ENCODE data around the gene RPL39. TPM values are rescaled to one million over a fixed set of nuclear protein-coding genes. Genes with fewer than 3 reads are reported as not detected.
A peak's percentile ranks its signal among the peaks of the same experiment; 100 is the strongest.

RPL39 gene
- polyA plus RNA-seq (2,693 and 3,126 TPM in 2 replicates), polyA minus RNA-seq (1,007 and 1,081 TPM in 2 replicates)

GRCh38 chrX:119791437-119792231 lies at the start of gene RPL39:
TSS of gene RPL39 (minus strand) at chrX:119791630. CDS start at chrX:119791576, 54 bp downstream.
- Histone ChIP-seq H4K20me1 (ENCODE audit: insufficient read depth) (no peaks in the 10 kb centered on the region), H3K79me2 (replicated peaks; ENCODE audit: insufficient read depth, low read length) (peaks cover 18% of the 10 kb centered on the region), H3K4me2 (ENCODE audit: low read length) (peak within 1 kb of the TSS; percentile 65), H3K9ac (ENCODE audit: low read length) (peak within 1 kb of the TSS; percentile 87), H3K9me3 (ENCODE audit: low read length) (no peaks in the 10 kb centered on the region), H3K27ac (ENCODE audit: low read length) (peak within 1 kb of the TSS; percentile 88), H3K36me3 (ENCODE audit: insufficient read depth, low read length) (no peaks in the 10 kb centered on the region), H2AFZ (ENCODE audit: low read depth, low read length) (peak within 1 kb of the TSS; percentile 51), H3K4me3 (ENCODE audit: low read length) (peak within 1 kb of the TSS; percentile 78), H3F3A (ENCODE audit: insufficient read depth, low read length, poor library complexity, severe bottlenecking) (no peaks in the 10 kb centered on the region), H3K27me3 (ENCODE audit: insufficient read depth, low read depth, low read length) (no peaks in the 10 kb centered on the region), H3K9me2 (ENCODE audit: insufficient read depth, low read length) (no peaks in the 10 kb centered on the region)
- peak; percentile 93 for TF ChIP-seq REST (IDR thresholded peaks at IDR 0.05; ENCODE audit: borderline replicate concordance)
- TF ChIP-seq, protein P1, sequence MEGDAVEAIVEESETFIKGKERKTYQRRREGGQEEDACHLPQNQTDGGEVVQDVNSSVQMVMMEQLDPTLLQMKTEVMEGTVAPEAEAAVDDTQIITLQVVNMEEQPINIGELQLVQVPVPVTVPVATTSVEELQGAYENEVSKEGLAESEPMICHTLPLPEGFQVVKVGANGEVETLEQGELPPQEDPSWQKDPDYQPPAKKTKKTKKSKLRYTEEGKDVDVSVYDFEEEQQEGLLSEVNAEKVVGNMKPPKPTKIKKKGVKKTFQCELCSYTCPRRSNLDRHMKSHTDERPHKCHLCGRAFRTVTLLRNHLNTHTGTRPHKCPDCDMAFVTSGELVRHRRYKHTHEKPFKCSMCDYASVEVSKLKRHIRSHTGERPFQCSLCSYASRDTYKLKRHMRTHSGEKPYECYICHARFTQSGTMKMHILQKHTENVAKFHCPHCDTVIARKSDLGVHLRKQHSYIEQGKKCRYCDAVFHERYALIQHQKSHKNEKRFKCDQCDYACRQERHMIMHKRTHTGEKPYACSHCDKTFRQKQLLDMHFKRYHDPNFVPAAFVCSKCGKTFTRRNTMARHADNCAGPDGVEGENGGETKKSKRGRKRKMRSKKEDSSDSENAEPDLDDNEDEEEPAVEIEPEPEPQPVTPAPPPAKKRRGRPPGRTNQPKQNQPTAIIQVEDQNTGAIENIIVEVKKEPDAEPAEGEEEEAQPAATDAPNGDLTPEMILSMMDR (IDR thresholded peaks at IDR 0.05; ENCODE audit: poor library complexity, severe bottlenecking), result no peak
- no peak for TF ChIP-seq EZH2 (IDR thresholded peaks at IDR 0.05; ENCODE audit: borderline replicate concordance, insufficient read depth, low read length, poor library complexity, severe bottlenecking)
- TF ChIP-seq EP300 (conservative IDR thresholded peaks at IDR 0.05; ENCODE audit: poor library complexity, severe bottlenecking), result no peak
- TF ChIP-seq POLR2AphosphoS5 (IDR thresholded peaks at IDR 0.05), result peak; percentile 90
- TF ChIP-seq SMC3 (conservative IDR thresholded peaks at IDR 0.05; ENCODE audit: poor library complexity), result no peak
- peak; percentile 86 for TF ChIP-seq TAF1 (IDR thresholded peaks at IDR 0.05; ENCODE audit: low read depth)
- peak; percentile 64 for TF ChIP-seq MXI1 (conservative IDR thresholded peaks at IDR 0.05; ENCODE audit: poor library complexity, severe bottlenecking)
- TF ChIP-seq RAD21 (conservative IDR thresholded peaks at IDR 0.05), result peak; percentile 18

DNA sequence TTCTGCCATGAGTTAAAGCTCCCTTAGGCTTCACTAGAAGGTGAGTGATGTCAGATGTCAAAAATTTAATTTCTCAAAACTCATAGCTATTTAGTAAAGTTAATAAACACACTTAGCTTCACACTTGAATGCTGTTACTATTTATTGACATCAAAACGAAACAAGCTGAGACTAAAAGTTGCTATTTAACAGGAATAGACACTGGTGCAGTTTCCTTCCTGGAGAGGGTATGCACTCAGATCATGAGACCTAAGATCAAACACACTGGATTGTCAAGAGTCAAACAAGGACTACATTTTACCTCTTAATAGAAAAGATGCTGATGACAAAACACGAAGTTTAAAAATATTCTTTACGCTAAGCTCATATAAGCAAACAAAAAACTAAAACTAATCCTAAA lies 42.5 kb upstream of the RPL39 start:
- no peak overlapping the region for H3K9ac ChIP-seq (ENCODE audit: low read length)
- H3K9me3 ChIP-seq (ENCODE audit: low read length), result no peaks in the 10 kb centered on the region
- no peaks in the 10 kb centered on the region for H4K20me1 ChIP-seq (ENCODE audit: insufficient read depth)
- no peaks in the 10 kb centered on the region for H3F3A ChIP-seq (ENCODE audit: insufficient read depth, low read length, poor library complexity, severe bottlenecking)
- H3K27ac ChIP-seq (ENCODE audit: low read length), result no peak overlapping the region
- no peaks in the 10 kb centered on the region for H3K36me3 ChIP-seq (ENCODE audit: insufficient read depth, low read length)
- H3K4me3 ChIP-seq (ENCODE audit: low read length), result no peak overlapping the region
- H3K27me3 ChIP-seq (ENCODE audit: insufficient read depth, low read depth, low read length), result no peaks in the 10 kb centered on the region
- no peaks in the 10 kb centered on the region for H3K9me2 ChIP-seq (ENCODE audit: insufficient read depth, low read length)
- H3K79me2 ChIP-seq (replicated peaks; ENCODE audit: insufficient read depth, low read length), result no peaks in the 10 kb centered on the region
- TF ChIP-seq RAD21 (conservative IDR thresholded peaks at IDR 0.05), result no peak
- TF ChIP-seq EZH2 (IDR thresholded peaks at IDR 0.05; ENCODE audit: borderline replicate concordance, insufficient read depth, low read length, poor library complexity, severe bottlenecking), result no peak
- no peak for TF ChIP-seq REST (IDR thresholded peaks at IDR 0.05; ENCODE audit: borderline replicate concordance)
- no peak for TF ChIP-seq SMC3 (conservative IDR thresholded peaks at IDR 0.05; ENCODE audit: poor library complexity)
- H3K4me2 ChIP-seq (ENCODE audit: low read length), result no peak overlapping the region
- no peak overlapping the region for H2AFZ ChIP-seq (ENCODE audit: low read depth, low read length)

All from neural cell (in vitro differentiated cells).